GM18511 (cell line): ENCODE results near the gene TRIM17.

Experiments used
- ATAC-seq: cut with Tn5 transposase; IDR thresholded peaks from one replicate; pipeline ENCODE4 v1.9.1; 2021; ENCODE audit warnings: mild to moderate bottlenecking, moderate library complexity; ENCODE audit not compliant: unreplicated experiment

The TRIM17 gene

GRCh38 chr1:228423404-228424053 lies 6.9 kb upstream of the TRIM17 start:
- no peak for ATAC-seq

GRCh38 chr1:228420968-228421826 lies 4.5 kb upstream of the TRIM17 start:
- ATAC-seq = no peak

- ATAC-seq = no peak
Measured at GRCh38 chr1:228417483-228418203, 982 bp upstream of the TRIM17 start.

- ATAC-seq = no peak
Measured at GRCh38 chr1:228417061-228417460, 400 bp upstream of the TRIM17 start.

- no peak for ATAC-seq
Measured at GRCh38 chr1:228415853-228416216, 826 bp downstream of the TRIM17 start.

GRCh38 chr1:228415221-228415620 lies 1.4 kb downstream of the TRIM17 start:
- no peak for ATAC-seq

- ATAC-seq = no peak
Measured at GRCh38 chr1:228414511-228415211, 2.0 kb downstream of the TRIM17 start.

GRCh38 chr1:228413241-228414010 lies 3.2 kb downstream of the TRIM17 start:
- no peak for ATAC-seq

GRCh38 chr1:228411548-228412430 lies 4.9 kb downstream of the TRIM17 start:
- ATAC-seq = no peak

GRCh38 chr1:228411121-228411520 lies 5.5 kb downstream of the TRIM17 start:
- ATAC-seq = no peak

- no peak for ATAC-seq
Measured at GRCh38 chr1:228410671-228411070, 6.0 kb downstream of the TRIM17 start.

GRCh38 chr1:228410015-228410414 lies 6.6 kb downstream of the TRIM17 start:
- no peak for ATAC-seq

GRCh38 chr1:228408869-228409805 lies 7.5 kb downstream of the TRIM17 start:
- no peak for ATAC-seq

- no peak for ATAC-seq
Measured at GRCh38 chr1:228408041-228408868, 8.4 kb downstream of the TRIM17 start.

GRCh38 chr1:228407106-228408040 lies 9.3 kb downstream of the TRIM17 start:
- peak; percentile 38 for ATAC-seq

GRCh38 chr1:228405979-228406228 lies 10.8 kb downstream of the TRIM17 start:
- ATAC-seq = no peak
